Cardiac muscle cell (in vitro differentiated cells and primary cell): ENCODE measurements around the gene GPATCH3. TPM values are rescaled to one million over a fixed set of nuclear protein-coding genes. Genes with fewer than 3 reads are reported as not detected.

Source experiments
- DNase-seq, 2 donors: peaks; one replicate each; pipeline versions ENCODE4 v3.0.0 to v3.0.0-alpha.2; 2010 to 2017; ENCODE audit warnings: low read depth in 1 of 2, low spot score in 1 of 2
- H3K27ac ChIP-seq: fragments of 200-600 bp; sonication (generic); 2 replicates; pipeline ENCODE4 v1.5.1; 2016
- H3K27me3 ChIP-seq: fragments of 200-600 bp; sonication (generic); 2 replicates; pipeline ENCODE4 v1.6.0; 2016; ENCODE audit warnings: control low read depth
- H3K36me3 ChIP-seq: fragments of 200-600 bp; sonication (generic); 2 replicates; pipeline ENCODE4 v1.5.1; 2016; ENCODE audit warnings: control low read depth
- H3K4me1 ChIP-seq: fragments of 200-600 bp; sonication (generic); 2 replicates; pipeline ENCODE4 v1.8.1; 2017; ENCODE audit warnings: low read depth, mild to moderate bottlenecking, mixed run types
- H3K4me3 ChIP-seq: fragments of 200-600 bp; sonication (generic); 2 replicates; pipeline ENCODE4 v1.5.1; 2016; ENCODE audit warnings: mild to moderate bottlenecking
- H3K9me3 ChIP-seq: fragments of 200-600 bp; sonication (generic); 2 replicates; pipeline ENCODE4 v1.5.1; 2017; ENCODE audit warnings: low read depth, mild to moderate bottlenecking, control low read depth
- polyA plus RNA-seq: library from polyadenylated mRNA; unstranded; fragments of >200 nt; fragmentation: Nextera tagmentation; extraction: Ambion mirVana; gene quantifications from 2 replicates; pipeline ENCODE4 v1.2.1, GENCODE V29; 2016
- total RNA-seq: library from RNA; depleted of rRNA; stranded (reverse); fragments of >200 nt; gene quantifications from 2 replicates; pipeline ENCODE4 v1.2.3, GENCODE V29; 2016
- TF ChIP-seq, protein P1 (sequence below): IDR thresholded peaks from 2 replicates; pipeline ENCODE4 v1.5.1; 2012; ENCODE audit warnings: low read depth, mild to moderate bottlenecking, low read length

GPATCH3 gene
- total and polyA plus RNA-seq, 2 experiments from 2014 or later = 16.1 TPM

DNA sequence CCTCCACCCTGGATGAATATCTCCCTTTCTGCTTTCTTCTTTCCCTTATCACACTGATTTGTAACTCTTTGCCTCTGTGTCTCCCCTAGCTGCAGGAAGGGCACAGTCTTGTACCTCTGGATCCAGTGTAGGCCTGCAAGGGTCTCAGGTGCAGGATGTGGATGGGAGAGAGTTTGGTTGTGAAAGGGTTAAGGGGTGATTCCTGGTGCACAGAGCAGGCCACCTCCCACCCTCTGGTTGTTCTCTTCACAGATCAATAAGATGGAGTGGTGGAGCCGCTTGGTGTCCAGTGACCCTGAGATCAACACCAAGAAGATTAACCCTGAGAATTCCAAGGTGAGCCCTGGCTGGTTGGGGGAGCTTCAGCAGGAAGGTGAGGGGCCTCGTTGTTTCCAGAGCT is 44.9 kb upstream of the GPATCH3 start:
- TF ChIP-seq, protein P1, sequence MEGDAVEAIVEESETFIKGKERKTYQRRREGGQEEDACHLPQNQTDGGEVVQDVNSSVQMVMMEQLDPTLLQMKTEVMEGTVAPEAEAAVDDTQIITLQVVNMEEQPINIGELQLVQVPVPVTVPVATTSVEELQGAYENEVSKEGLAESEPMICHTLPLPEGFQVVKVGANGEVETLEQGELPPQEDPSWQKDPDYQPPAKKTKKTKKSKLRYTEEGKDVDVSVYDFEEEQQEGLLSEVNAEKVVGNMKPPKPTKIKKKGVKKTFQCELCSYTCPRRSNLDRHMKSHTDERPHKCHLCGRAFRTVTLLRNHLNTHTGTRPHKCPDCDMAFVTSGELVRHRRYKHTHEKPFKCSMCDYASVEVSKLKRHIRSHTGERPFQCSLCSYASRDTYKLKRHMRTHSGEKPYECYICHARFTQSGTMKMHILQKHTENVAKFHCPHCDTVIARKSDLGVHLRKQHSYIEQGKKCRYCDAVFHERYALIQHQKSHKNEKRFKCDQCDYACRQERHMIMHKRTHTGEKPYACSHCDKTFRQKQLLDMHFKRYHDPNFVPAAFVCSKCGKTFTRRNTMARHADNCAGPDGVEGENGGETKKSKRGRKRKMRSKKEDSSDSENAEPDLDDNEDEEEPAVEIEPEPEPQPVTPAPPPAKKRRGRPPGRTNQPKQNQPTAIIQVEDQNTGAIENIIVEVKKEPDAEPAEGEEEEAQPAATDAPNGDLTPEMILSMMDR = no peak

DNA sequence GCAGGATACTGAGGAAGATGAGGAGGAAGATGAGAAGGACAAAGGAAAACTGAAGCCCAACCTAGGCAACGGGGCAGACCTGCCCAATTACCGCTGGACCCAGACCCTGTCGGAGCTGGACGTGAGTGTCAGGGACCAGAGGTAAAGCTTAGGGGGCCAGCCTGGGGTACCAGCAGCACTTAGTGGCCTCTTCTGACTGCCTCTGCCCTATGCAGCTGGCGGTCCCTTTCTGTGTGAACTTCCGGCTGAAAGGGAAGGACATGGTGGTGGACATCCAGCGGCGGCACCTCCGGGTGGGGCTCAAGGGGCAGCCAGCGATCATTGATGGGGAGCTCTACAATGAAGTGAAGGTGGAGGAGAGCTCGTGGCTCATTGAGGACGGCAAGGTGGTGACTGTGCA is 42.4 kb upstream of the GPATCH3 start:
- no peaks in the 10 kb centered on the region for H3K27me3 ChIP-seq
- no peak overlapping the region for H3K27ac ChIP-seq
- no peak overlapping the region for H3K4me3 ChIP-seq
- no peak for DNase-seq
- H3K36me3 ChIP-seq = peaks cover 49% of the 10 kb centered on the region
- TF ChIP-seq, protein P1 = no peak
- no peaks in the 10 kb centered on the region for H3K9me3 ChIP-seq
- no peaks in the 10 kb centered on the region for H3K4me1 ChIP-seq

More for the DNA sequence above, 44.9 kb upstream of the GPATCH3 start:
- DNase-seq = no peak
- no peak overlapping the region for H3K27ac ChIP-seq
- peaks cover 49% of the 10 kb centered on the region for H3K36me3 ChIP-seq
- no peaks in the 10 kb centered on the region for H3K9me3 ChIP-seq
- no peaks in the 10 kb centered on the region for H3K27me3 ChIP-seq
- H3K4me3 ChIP-seq = no peak overlapping the region
- H3K4me1 ChIP-seq = no peaks in the 10 kb centered on the region

DNA sequence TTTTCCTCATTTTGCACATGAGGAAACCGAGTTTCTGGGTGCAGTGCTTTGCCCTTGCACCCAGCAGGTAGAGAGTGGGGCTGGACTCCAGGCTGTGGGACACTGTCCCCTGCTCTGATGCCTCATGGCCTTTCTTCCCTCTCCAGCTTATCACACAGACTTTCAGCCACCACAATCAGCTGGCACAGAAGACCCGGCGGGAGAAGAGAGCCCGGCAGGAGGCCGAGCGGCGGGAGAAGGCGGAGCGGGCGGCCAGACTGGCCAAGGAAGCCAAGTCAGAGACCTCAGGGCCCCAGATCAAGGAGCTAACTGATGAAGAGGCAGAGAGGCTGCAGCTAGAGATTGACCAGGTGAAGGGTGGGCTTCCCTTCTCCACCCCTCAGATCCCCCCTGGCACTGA is 41.0 kb upstream of the GPATCH3 start:
- no peak for DNase-seq
- TF ChIP-seq, protein P1 = no peak

DNA sequence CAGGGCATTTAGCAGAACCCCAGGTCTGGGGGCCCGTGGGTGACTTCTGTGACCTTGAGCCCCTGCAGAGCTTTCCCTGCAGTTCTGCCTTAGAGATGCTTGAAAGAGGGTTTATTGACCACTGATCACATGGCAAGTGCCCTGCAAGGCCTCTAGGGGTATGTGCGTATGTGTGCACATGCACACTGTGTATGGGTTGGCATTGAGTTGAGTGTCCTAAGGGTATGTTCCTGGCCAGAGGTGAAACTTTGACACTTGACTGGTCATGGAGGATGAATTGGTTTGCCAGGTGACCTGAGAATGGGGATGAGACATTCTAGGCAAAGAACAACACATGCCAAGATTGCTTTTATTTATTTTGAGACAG is 38.4 kb upstream of the GPATCH3 start:
- Histone ChIP-seq H3K9me3 (no peaks in the 10 kb centered on the region), H3K27ac (peak overlapping the region; percentile 72), H3K4me3 (no peak overlapping the region), H3K27me3 (no peaks in the 10 kb centered on the region), H3K4me1 (no peaks in the 10 kb centered on the region), H3K36me3 (peaks cover 24% of the 10 kb centered on the region)
- no peak for DNase-seq
- TF ChIP-seq, protein P1 = no peak

More for the DNA sequence above, 41.0 kb upstream of the GPATCH3 start:
- Histone ChIP-seq H3K36me3 (peaks cover 43% of the 10 kb centered on the region), H3K27ac (no peak overlapping the region), H3K9me3 (no peaks in the 10 kb centered on the region), H3K4me1 (no peaks in the 10 kb centered on the region), H3K4me3 (no peak overlapping the region), H3K27me3 (no peaks in the 10 kb centered on the region)

DNA sequence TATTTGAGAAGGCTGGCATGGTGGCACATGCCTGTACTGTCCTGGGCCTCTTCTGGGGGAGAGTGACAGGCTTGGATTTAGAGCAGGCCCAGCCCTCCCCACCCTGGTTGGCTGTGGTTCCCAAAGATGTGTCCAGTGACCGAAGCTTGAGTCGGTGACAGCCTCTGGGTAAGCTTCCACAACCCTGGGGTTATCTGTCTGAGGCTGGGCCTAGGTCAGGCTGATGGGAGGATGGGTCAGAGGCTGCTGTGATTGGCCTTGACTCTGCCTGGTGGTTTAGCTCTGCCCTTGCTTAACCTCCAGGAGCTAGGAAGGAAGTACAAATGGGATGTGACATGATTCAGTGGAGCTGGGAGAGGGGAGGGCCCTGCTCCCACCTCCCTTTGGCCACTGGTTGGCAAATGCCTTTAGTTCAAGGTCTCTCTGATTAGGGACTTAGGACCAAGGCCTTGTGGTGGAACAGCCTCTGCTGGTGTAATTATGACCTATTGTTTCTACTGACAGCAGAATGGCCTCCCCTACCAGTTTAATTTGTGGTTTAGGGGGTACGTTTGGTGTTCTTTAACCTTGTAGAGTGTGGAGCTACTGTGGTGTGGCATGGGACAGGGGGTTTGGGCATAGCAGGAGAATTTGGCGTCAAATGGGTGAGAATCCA is 37.9 kb upstream of the GPATCH3 start:
- Histone ChIP-seq H3K9me3 (no peaks in the 10 kb centered on the region), H3K4me1 (no peaks in the 10 kb centered on the region), H3K27me3 (no peaks in the 10 kb centered on the region), H3K27ac (peak overlapping the region; percentile 72), H3K4me3 (no peak overlapping the region), H3K36me3 (peaks cover 19% of the 10 kb centered on the region)
- TF ChIP-seq, protein P1 = no peak
- DNase-seq = peak in 1 of 2 donors; percentile 3
